ENCODE measurements around the gene TAF15.

The TAF15 gene

DNA sequence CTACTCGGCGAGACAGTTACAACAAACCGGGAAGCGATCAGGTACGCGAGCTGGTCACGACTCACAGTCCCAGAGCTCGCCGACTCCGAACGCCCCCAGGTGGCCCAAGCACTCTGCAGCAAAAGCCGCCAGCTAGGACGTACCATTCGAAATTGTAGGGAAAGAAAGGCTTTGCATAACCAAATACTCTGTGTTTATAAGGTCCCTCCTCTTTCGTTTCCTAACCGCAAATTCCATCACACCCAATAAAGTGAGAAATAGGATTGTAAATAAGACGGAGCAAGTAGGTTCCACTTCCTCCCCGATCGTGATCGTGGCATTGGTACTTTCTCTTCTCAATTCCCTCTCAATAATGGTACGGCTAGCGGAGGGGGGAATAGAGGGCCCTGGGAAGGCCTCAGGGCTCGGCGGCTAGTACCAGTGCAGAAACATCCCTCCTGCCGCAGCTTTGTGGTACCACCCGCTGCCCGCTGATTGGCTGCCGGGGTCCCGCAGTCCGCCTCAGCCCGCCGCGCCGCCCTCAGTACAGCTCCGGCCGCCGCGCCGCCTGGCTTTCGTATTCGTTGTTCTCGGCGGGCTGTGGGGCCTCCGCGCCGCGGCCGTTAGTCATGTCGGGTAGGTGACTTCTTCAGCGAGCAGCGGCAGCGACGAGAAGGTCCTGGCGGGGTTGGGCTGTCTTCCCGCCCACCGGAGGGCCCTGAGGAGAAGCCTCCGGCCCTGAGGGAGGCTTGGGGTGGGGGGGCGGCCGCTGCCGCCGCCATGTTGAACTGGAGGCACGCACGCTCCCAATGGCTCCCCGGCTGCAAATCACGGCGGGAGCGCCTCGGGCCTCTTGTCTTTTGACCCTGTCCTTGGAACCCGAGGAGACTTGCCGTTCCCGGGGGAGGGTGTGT lies at the start of gene TAF15:
TSS of gene TAF15 (plus strand) at position 523 of the 893 bp plus-strand sequence. CDS start at position 609, 86 bp downstream.
- peak; percentile 97 for DNase-seq (ENCODE audit: low read depth)

DNA sequence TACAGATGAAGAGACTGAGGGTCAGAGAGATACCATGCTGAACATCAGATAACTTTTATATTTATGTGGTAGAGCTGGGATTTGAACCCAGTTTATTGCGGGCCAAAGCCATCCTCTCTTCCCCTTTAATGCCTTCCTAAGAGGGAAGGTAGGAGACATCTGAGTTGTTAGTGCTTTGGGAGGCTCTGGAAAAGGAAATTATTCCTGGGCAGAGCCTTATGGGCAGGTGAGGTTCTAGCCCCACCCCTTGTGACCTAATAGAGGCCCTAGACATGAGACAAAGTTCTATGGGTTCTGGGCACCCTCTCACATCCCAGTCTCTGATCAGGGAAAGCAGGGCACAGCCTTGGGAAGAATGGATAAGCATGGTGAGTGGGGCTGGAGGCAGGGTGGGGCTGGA lies 48.7 kb upstream of the TAF15 start, which contains the start of gene C17orf50:
TSS of gene C17orf50 (plus strand) at position 301 of the 400 bp plus-strand sequence. CDS start at position 356, 55 bp downstream.
- DNase-seq (ENCODE audit: low read depth), result no peak

GRCh38 chr17:35761601-35762000 lies 47.7 kb upstream of the TAF15 start:
- no peak for DNase-seq (ENCODE audit: low read depth)

DNA sequence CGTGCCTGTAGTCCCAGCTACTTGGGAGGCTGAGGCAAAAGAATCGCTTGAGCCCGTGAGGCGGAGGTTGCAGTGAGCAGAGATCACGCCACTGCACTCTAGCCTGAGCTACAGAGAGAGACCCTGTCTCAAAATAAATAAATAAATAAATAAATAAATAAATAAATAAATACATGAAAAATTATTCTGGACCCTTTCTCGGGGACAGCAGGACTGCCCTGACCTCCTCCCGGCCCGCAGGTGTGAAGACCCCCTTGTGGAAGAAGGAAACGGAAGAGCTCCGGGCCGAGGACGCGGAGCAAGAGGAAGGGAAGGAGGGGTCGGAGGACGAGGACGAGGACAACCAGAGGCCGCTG lies 45.5 kb upstream of the TAF15 start:
- no peak for DNase-seq (ENCODE audit: low read depth)

DNA sequence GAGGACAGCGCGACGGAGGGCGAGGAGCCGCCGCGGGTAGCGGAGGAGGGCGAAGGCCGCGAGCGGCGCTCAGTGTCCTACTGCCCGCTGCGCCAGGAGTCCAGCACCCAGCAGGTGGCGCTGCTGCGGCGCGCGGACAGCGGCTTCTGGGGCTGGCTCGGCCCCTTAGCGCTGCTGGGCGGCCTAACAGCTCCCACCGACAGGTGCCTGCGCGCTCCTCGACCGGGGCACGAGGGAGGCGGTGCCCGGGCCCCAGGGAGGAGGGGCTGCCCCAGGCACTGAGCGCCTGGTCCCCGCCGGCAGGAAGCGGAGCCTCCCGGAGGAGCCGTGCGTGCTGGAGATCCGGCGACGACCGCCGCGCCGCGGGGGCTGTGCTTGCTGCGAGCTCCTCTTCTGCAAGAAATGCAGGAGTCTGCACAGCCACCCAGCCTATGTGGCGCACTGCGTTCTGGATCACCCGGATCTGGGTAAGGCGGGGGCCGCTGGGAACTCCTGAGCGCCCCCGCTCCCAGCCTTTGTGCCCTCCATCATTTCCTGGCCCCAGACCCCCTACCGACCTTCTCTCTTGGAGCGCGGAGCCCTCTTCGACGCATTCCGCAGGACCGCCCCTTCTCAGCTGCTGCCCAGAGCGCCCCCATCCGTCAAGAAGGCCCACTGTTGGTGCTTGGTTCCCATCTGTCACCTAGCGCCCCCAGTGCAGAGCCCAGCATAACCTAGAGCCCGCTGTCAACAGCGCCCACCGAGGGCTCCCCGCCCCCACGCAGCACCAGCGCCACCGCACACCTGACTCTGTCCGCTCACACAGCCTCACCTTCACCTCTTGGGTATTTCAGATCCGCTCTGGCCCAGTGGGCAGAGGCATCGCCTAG lies 44.9 kb upstream of the TAF15 start:
- peak; percentile 86 for DNase-seq (ENCODE audit: low read depth)

DNA sequence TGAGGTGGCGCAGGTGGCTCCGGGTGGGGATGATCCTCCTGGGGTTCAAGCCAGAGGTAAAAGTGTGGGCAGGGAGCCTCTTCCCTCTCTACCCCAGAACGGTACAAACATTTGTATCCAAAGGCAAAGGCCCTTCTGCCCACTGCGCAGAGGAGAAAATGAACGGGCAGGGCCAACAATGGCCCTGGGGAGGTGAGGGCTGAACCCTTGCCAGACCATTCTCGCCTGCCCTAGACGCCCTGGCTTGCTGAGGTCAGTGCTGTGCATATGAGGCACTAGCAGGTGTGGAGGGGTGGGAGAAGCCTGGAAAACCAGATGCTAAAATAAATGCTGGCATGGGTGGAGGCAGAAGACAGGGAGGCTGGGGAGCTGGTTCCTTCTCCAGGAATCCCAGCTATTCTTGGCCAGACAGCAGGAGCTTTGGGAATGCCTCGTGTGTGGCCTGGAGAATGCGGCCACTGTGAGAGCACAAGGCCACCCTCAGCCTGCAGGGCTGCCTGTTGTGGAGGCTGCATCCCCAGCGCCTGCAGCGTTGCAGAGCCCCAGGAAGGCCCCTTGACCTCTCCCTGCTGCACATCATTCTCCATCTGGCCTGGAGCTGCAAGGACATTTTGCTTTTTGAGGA lies 44.1 kb upstream of the TAF15 start:
- DNase-seq (ENCODE audit: low read depth), result no peak

GRCh38 chr17:35765756-35766488 lies 43.4 kb upstream of the TAF15 start:
- DNase-seq (ENCODE audit: low read depth), result no peak

- no peak for DNase-seq (ENCODE audit: low read depth)
These were observed 42.8 kb upstream of the TAF15 start for GRCh38 chr17:35766489-35766877.

GRCh38 chr17:35766903-35767510 lies 42.3 kb upstream of the TAF15 start:
- no peak for DNase-seq (ENCODE audit: low read depth)

GRCh38 chr17:35768797-35769196 lies 40.5 kb upstream of the TAF15 start:
- DNase-seq (ENCODE audit: low read depth), result no peak

DNA sequence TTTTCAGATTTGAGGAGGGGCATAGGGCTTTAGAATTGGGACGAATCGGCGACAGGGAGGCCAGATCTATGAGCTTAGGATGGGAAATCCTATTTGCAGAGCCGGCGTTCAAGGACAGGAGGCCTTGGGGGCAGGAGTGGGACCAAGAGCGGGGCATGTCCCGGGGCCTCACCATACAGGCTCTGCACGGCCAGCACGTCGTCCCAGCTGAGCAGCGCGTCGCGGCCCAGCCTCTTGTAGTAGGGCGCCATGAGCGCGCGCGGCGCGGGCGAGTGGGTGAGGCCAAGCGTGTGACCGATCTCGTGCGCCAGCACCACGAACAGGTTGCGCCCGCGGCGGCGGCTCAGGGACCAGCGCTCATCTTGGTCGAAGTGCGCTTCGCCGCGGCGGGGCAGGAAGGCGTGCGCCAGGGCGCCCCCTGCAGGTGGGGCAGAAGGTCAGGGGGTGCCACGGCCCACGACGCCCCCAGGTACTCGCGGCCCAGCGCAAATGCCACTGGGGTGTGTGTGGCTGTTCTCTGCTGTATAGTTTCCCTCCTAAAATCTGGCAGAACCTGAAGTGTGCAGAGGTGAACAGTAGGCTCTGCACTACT lies 39.3 kb upstream of the TAF15 start:
- no peak for DNase-seq (ENCODE audit: low read depth)

DNA sequence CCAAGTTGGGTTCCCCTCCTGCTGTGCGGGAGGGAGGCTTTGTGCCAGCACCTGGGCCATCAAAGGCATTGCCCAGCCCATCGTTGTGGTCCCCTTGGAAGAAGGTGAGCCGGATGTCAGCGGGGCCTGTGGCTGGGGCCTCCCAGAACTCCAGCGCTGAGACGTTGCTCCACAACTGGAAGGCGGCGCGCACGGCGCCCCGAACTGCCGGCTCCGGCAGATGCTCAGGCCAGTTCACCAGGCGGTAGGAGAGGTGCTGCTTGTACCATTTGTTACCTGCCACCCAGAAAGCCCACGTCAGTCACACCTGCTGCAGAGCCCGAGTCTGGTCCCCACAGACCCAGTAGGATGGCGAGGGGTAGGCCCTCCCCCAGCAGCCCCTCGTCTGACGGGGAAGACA lies 36.2 kb upstream of the TAF15 start:
- DNase-seq (ENCODE audit: low read depth), result no peak

DNA sequence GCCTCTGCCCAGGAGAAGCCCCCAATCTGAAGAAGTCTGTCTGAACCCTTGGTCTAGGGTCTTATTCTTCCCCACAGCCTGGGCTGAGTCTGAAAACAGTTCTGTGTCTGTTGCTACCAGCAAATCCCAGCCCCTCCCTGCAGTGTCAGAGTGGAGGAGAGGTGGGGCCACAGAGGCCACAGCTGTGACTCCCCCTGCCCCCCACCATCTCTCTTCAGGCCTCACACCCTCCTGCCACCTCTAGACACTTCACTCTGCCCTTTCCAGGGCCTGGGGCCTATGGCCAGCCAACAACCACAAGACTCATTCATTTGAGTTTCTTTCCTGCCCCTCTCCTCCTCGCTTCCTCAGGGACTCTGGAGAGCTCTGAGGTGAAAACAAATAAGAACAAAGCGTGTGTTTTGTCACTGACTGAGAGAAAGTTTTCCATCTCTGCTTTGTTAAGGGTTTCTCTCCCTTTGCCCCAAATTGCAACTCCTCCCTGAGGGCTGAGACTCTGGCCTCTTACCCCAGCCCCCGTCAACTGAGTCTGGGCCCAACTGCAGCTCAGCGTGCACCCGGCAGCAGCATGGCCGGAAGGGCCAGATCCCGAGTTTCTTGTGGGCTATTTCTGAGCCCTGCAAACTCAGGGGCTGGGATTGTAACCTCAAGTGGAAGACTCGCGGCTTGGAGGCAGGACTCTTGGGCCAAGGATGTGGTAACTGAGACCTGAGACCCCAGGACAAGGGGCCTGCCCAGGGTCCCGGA lies 35.4 kb upstream of the TAF15 start:
- no peak for DNase-seq (ENCODE audit: low read depth)

- no peak for DNase-seq (ENCODE audit: low read depth)
These were observed 34.8 kb upstream of the TAF15 start for GRCh38 chr17:35774499-35774898.

DNA sequence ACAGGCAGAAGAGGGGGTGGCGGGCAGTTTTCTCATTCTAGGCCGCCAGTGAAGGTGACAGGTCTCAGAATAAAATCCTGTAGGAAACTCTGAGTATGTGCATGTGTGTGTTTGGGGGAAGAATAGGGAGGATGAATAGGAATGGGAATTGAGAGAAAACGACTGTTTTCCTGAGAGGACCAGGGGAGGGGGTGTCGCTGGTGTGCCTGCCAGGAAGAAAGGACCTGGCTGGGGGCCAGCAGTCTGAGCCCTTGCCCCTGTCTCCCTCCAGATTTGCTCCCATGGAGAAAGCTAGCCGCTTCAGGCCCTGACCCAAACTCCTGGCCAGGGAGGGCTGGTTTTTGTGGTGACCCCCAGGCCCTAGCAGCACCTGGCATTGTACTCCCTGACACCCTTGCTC lies 34.2 kb upstream of the TAF15 start:
- no peak for DNase-seq (ENCODE audit: low read depth)

DNA sequence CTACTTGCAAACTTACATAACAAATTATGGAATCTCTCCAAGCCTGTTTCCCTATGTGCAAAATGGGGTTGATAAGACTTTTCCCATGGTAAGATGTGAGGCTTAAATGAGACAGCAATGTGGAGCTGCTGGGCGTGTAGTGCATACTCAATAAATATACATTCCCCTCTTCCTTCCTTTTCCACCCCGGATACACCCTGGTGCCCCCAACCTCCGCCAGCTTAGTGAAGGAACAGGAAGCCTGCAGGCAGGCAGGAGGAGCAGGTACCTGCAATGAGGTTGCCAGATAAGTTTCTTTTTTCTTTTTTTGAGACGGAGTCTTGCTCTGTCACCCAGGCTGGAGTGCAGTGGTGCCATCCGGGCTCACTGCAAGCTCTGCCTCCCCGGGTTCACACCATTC lies 33.7 kb upstream of the TAF15 start:
- DNase-seq (ENCODE audit: low read depth), result no peak

DNA sequence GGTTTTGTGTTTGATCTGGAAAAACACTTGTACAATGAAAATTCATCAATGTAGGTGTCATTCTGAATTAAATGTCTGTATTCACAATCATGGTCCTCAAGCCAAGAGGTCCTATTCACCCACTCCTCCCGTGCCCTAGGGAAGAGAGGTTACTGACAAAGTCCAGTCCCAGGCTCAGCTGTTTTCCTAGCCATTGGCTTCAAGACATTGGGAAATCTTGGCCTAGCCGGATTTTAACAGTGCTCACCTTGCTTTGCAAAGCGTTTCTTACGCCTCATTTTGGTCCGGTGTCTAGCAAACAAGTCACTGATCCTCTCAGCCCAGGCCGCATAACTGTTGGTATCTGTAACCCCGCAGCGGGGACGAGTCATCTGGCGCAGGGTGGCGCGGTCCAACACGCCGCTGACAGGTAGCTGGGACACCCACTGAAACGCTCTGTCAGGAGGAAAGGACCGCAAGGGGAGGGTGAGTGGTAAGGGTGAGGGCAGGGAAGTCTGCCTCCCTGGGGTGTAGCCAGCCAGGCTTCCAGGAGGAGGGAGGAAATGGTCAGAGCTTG lies 30.6 kb upstream of the TAF15 start:
- DNase-seq (ENCODE audit: low read depth), result no peak

DNA sequence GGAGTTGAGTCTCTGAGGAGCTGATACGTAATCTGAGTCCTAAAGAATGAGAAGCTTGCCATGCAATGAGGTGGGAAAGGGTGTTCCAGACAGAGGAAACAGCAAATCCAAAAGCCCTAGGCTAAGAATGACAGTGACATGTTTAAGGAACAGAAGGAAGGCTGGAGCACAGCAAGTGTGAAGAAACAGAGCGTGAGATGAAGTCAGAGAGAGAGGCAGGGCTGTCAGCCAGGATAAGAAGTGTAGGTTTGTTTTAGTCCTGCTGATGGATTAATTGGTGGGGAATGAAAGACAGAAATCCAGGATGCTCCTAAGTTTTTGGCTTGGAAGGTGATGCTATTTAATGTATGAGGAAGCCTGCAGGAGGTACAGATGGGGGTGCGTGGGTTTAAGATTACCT lies 28.3 kb upstream of the TAF15 start:
- DNase-seq (ENCODE audit: low read depth), result no peak

GRCh38 chr17:35784895-35785294 lies 24.4 kb upstream of the TAF15 start:
- DNase-seq (ENCODE audit: low read depth), result no peak

GRCh38 chr17:35786941-35787432 lies 22.3 kb upstream of the TAF15 start:
- DNase-seq (ENCODE audit: low read depth), result no peak
